Measurements from ENCODE around the gene PLA2G6. TPM values are rescaled to one million over a fixed set of nuclear protein-coding genes. Genes with fewer than 3 reads are reported as not detected.

Gene PLA2G6
- total and polyA plus RNA-seq, 2 of the 13 experiments (the other 11 are each of a cell fraction or from before 2014, with no cell fraction given) = 4.8 to 11.5 TPM

- no peak for TF ChIP-seq ZBTB49 (CRISPR knock-in tag; IDR thresholded peaks at IDR 0.05; ENCODE audit: borderline replicate concordance)
These were observed 72.1 kb downstream of the PLA2G6 start (continued) for GRCh38 chr22:38109371-38110001.

GRCh38 chr22:38108561-38109319 is 72.9 kb downstream of the PLA2G6 start:
- H3K4me3 ChIP-seq (replicated peaks in 1 of 3; ENCODE audit: insufficient read depth in 1 of 3, low read depth in 2 of 3, low read length in 3 of 3) = peak overlapping the region in 1 of 3 experiments; percentile 47; a peak in 1 of 6 replicates
- H3K4me1 ChIP-seq (ENCODE audit: insufficient read depth, low read length) = peaks cover 72% of the 10 kb centered on the region
- H3K36me3 ChIP-seq (replicated peaks in 1 of 2; ENCODE audit: control insufficient read depth in 1 of 2, insufficient read depth in 2 of 2, low read length in 2 of 2) = peaks cover 0 to 15% of the 10 kb centered on the region in 2 experiments; a peak in 1 of 5 replicates
- DNase-seq (ENCODE audit: low spot score) (no peak), ATAC-seq (peak; percentile 22), FAIRE-seq (no peak)
- no peaks in the 10 kb centered on the region for H3K9me3 ChIP-seq (ENCODE audit: low read length)
- H4K20me1 ChIP-seq (ENCODE audit: insufficient read depth, low read length) = no peaks in the 10 kb centered on the region; the same call in 1 of the 2 replicates
- in situ Hi-C loops (cut with HindIII; ENCODE audit: extremely low pct_ligation_motif_present, low pct_unique_long_range_greater_than_20kb) (no loop called here), intact Hi-C loops (cut with micrococcal nuclease; ENCODE audit: unreplicated experiment) (no loop called here)
- no peaks in the 10 kb centered on the region for H3K27me3 ChIP-seq (ENCODE audit: control insufficient read depth in 1 of 2, insufficient read depth in 2 of 2, low read length in 2 of 2)
- POLR2A ChIA-PET = interaction anchor here (0.5 to 6.1 kb wide), 2 partner anchors 71 to 87 kb away, joined by 6 to 60 read pairs; partner anchors contain the start of gene PLA2G6
- peaks cover 3% of the 10 kb centered on the region for H3K79me2 ChIP-seq (ENCODE audit: insufficient read depth, low read length)
- 52% methylated on average over 13 of the region's 15 CpGs for WGBS (ENCODE audit: low lambda C conversion rate)
- no TSS peak for BruUV-seq (replicated peaks)
- CTCF ChIA-PET (ENCODE audit: low intra/inter-chr PET ratio, low total read pairs) = no interaction called here
- H3K9ac ChIP-seq (ENCODE audit: insufficient read depth, low read depth, low read length) = no peak overlapping the region; the same call in 1 of the 2 replicates
- H3K27ac ChIP-seq (ENCODE audit: extremely low read length, insufficient read depth, low read length) = peak overlapping the region; percentile 72
- peak overlapping the region; percentile 43 for H3K4me2 ChIP-seq (ENCODE audit: low read depth, low read length)
- H2AFZ ChIP-seq (ENCODE audit: low read length) = no peak overlapping the region
- TF ChIP-seq CCDC6 (CRISPR knock-in tag; IDR thresholded peaks at IDR 0.05) = no peak
- TF ChIP-seq ZNF512 (CRISPR knock-in tag; IDR thresholded peaks at IDR 0.05) = 0 out of 2 replicates have a peak, but pooled peaks have one; percentile 9
- peak; percentile 71 for TF ChIP-seq ZNF407 (CRISPR knock-in tag; IDR thresholded peaks at IDR 0.05; ENCODE audit: not compliant biosample characterization)
- TF ChIP-seq TFAP4 (IDR thresholded peaks at IDR 0.05; ENCODE audit: borderline replicate concordance, low read depth) = peak; percentile 44; the same call in 1 of the 2 replicates
